Measurements from ENCODE around the gene PROCR.
A peak's percentile ranks its signal among the peaks of the same experiment; 100 is the strongest.
"Not testable (repeated sequence)": the region's sequence is repeated elsewhere in the genome, so short reads cannot be mapped to it uniquely, and the experiment has no call there.

The PROCR gene

GRCh38 chr20:35165221-35166185, 6.4 kb upstream of the PROCR start:
- no peak for DNase-seq

- DNase-seq, result peak; percentile 72
These were observed 5.5 kb upstream of the PROCR start for GRCh38 chr20:35166242-35166830.

- no peak for DNase-seq
These were observed 4.1 kb upstream of the PROCR start for GRCh38 chr20:35167787-35168186.

- not testable (repeated sequence) for DNase-seq
These were observed 3.0 kb upstream of the PROCR start for GRCh38 chr20:35168701-35169409.

GRCh38 chr20:35171438-35171752, 477 bp upstream of the PROCR start:
- no peak for DNase-seq

- no peak for DNase-seq
These were observed 548 bp downstream of the PROCR start for GRCh38 chr20:35172434-35172806.

- no peak for DNase-seq
These were observed 1.8 kb downstream of the PROCR start for GRCh38 chr20:35173576-35174192.

GRCh38 chr20:35174458-35175216, 2.8 kb downstream of the PROCR start:
- no peak for DNase-seq

GRCh38 chr20:35176132-35176531, 4.3 kb downstream of the PROCR start:
- no peak for DNase-seq

GRCh38 chr20:35179292-35180212, 7.7 kb downstream of the PROCR start:
- no peak for DNase-seq

- no peak for DNase-seq
These were observed 8.4 kb downstream of the PROCR start for GRCh38 chr20:35180266-35180665.

- DNase-seq, result no peak
These were observed 9.9 kb downstream of the PROCR start for GRCh38 chr20:35181731-35182130.

GRCh38 chr20:35186691-35187289, 14.9 kb downstream of the PROCR start:
- not testable (repeated sequence) for DNase-seq

- no peak for DNase-seq
These were observed 15.8 kb downstream of the PROCR start for GRCh38 chr20:35187584-35188190.

- not testable (repeated sequence) for DNase-seq
These were observed 17.4 kb downstream of the PROCR start for GRCh38 chr20:35189223-35189622.

GRCh38 chr20:35190556-35190955, 18.7 kb downstream of the PROCR start:
- no peak for DNase-seq

GRCh38 chr20:35191419-35192117, 19.7 kb downstream of the PROCR start:
- no peak for DNase-seq

GRCh38 chr20:35192118-35192872, 20.4 kb downstream of the PROCR start:
- no peak for DNase-seq

Data from GDM1 (cell line).